ENCODE results near the gene HELZ. TPM values are rescaled to one million over a fixed set of nuclear protein-coding genes. Genes with fewer than 3 reads are reported as not detected.

Gene HELZ
- total and polyA plus RNA-seq, 4 donors: 3.8 to 69.2 (median 25.7) TPM

DNA sequence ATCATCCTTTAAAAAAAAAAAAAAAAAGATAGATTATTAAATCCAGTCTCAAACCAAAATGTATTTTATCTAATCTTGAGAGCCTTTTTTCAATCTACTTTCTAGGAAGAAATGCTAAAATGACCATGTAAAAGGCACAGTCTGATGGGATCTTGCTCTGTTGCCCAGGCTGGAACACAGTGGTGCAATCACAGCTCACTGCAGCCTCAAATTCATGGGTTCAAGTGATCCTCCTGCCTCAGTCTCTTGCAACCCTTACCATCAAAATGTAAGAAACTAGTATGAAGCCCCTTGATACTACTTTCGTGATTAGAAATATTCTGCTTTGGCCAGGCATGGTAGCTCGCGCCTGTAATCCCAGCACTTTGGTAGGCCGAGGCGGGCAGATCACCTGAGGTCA is 70.8 kb downstream of the HELZ start:
- H3K4me3 ChIP-seq (ENCODE audit: low read depth in 1 of 3, low read length in 3 of 3): no peak overlapping the region
- 98% methylated on average over 5 of the region's 5 CpGs for WGBS
- H3K4me1 ChIP-seq (ENCODE audit: control insufficient read depth in 4 of 4, insufficient read depth in 4 of 4, low read length in 3 of 4): peaks cover 0 to 12% (median 6%) of the 10 kb centered on the region in 4 donors
- TF ChIP-seq, protein P1, sequence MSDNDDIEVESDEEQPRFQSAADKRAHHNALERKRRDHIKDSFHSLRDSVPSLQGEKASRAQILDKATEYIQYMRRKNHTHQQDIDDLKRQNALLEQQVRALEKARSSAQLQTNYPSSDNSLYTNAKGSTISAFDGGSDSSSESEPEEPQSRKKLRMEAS (IDR thresholded peaks at IDR 0.05): no peak
- TF ChIP-seq HNF4A (conservative IDR thresholded peaks at IDR 0.05) (no peak), RAD21 (IDR thresholded peaks at IDR 0.05) (no peak), FOXA2 (IDR thresholded peaks at IDR 0.05) (no peak), EGR1 (IDR thresholded peaks at IDR 0.05; ENCODE audit: low read depth in 2 of 2) (no peak), RXRA (IDR thresholded peaks at IDR 0.05) (no peak), SP1 (IDR thresholded peaks at IDR 0.05) (no peak), HNF4G (IDR thresholded peaks at IDR 0.05) (no peak), FOXA1 (IDR thresholded peaks at IDR 0.05) (no peak), NR2F2 (IDR thresholded peaks at IDR 0.05) (no peak), TAF1 (conservative IDR thresholded peaks at IDR 0.05) (no peak), JUND (IDR thresholded peaks at IDR 0.05) (no peak), GABPA (IDR thresholded peaks at IDR 0.05 in 1 of 2, conservative IDR thresholded peaks at IDR 0.05 in 1 of 2) (no peak)
- TF ChIP-seq, protein P2, sequence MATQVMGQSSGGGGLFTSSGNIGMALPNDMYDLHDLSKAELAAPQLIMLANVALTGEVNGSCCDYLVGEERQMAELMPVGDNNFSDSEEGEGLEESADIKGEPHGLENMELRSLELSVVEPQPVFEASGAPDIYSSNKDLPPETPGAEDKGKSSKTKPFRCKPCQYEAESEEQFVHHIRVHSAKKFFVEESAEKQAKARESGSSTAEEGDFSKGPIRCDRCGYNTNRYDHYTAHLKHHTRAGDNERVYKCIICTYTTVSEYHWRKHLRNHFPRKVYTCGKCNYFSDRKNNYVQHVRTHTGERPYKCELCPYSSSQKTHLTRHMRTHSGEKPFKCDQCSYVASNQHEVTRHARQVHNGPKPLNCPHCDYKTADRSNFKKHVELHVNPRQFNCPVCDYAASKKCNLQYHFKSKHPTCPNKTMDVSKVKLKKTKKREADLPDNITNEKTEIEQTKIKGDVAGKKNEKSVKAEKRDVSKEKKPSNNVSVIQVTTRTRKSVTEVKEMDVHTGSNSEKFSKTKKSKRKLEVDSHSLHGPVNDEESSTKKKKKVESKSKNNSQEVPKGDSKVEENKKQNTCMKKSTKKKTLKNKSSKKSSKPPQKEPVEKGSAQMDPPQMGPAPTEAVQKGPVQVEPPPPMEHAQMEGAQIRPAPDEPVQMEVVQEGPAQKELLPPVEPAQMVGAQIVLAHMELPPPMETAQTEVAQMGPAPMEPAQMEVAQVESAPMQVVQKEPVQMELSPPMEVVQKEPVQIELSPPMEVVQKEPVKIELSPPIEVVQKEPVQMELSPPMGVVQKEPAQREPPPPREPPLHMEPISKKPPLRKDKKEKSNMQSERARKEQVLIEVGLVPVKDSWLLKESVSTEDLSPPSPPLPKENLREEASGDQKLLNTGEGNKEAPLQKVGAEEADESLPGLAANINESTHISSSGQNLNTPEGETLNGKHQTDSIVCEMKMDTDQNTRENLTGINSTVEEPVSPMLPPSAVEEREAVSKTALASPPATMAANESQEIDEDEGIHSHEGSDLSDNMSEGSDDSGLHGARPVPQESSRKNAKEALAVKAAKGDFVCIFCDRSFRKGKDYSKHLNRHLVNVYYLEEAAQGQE (IDR thresholded peaks at IDR 0.05): no peak
- TF ChIP-seq, protein P3, sequence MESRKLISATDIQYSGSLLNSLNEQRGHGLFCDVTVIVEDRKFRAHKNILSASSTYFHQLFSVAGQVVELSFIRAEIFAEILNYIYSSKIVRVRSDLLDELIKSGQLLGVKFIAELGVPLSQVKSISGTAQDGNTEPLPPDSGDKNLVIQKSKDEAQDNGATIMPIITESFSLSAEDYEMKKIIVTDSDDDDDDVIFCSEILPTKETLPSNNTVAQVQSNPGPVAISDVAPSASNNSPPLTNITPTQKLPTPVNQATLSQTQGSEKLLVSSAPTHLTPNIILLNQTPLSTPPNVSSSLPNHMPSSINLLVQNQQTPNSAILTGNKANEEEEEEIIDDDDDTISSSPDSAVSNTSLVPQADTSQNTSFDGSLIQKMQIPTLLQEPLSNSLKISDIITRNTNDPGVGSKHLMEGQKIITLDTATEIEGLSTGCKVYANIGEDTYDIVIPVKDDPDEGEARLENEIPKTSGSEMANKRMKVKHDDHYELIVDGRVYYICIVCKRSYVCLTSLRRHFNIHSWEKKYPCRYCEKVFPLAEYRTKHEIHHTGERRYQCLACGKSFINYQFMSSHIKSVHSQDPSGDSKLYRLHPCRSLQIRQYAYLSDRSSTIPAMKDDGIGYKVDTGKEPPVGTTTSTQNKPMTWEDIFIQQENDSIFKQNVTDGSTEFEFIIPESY (IDR thresholded peaks at IDR 0.05): no peak
- TF ChIP-seq, protein P4, sequence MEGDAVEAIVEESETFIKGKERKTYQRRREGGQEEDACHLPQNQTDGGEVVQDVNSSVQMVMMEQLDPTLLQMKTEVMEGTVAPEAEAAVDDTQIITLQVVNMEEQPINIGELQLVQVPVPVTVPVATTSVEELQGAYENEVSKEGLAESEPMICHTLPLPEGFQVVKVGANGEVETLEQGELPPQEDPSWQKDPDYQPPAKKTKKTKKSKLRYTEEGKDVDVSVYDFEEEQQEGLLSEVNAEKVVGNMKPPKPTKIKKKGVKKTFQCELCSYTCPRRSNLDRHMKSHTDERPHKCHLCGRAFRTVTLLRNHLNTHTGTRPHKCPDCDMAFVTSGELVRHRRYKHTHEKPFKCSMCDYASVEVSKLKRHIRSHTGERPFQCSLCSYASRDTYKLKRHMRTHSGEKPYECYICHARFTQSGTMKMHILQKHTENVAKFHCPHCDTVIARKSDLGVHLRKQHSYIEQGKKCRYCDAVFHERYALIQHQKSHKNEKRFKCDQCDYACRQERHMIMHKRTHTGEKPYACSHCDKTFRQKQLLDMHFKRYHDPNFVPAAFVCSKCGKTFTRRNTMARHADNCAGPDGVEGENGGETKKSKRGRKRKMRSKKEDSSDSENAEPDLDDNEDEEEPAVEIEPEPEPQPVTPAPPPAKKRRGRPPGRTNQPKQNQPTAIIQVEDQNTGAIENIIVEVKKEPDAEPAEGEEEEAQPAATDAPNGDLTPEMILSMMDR (IDR thresholded peaks at IDR 0.05; ENCODE audit: low read depth, low read length, missing input control): no peak
- TF ChIP-seq, protein P5, sequence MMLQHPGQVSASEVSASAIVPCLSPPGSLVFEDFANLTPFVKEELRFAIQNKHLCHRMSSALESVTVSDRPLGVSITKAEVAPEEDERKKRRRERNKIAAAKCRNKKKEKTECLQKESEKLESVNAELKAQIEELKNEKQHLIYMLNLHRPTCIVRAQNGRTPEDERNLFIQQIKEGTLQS (IDR thresholded peaks at IDR 0.05): no peak
- no peak for DNase-seq (ENCODE audit: low spot score)
- H3K9me3 ChIP-seq (ENCODE audit: control insufficient read depth in 4 of 4, low read length in 3 of 4): no peaks in the 10 kb centered on the region
- H3K36me3 ChIP-seq (ENCODE audit: control insufficient read depth in 4 of 4, insufficient read depth in 3 of 4, low read depth in 1 of 4, low read length in 3 of 4): peaks cover 0 to 14% (median 9%) of the 10 kb centered on the region in 4 donors
- no peaks in the 10 kb centered on the region for H3K27me3 ChIP-seq (ENCODE audit: control insufficient read depth in 4 of 4, insufficient read depth in 4 of 4, low read length in 3 of 4)
- H3K9ac ChIP-seq (ENCODE audit: low read depth in 1 of 2, low read length in 2 of 2): no peak overlapping the region
- H3K27ac ChIP-seq (ENCODE audit: low read depth in 1 of 2, low read length in 2 of 2): no peak overlapping the region
